Stimulated activated CD4-positive, alpha-beta T cell treated with anti-CD3 and anti-CD28 coated beads, Interleukin-15, amount 100 ng/mL, for 1 hour (primary cell): ENCODE results near the gene REXO1.
A peak's percentile ranks its signal among the peaks of the same experiment; 100 is the strongest.

Source experiments
- DNase-seq, 2 donors: peaks; one replicate each; pipeline ENCODE4 v3.0.0-alpha.2; 2020; ENCODE audit warnings: low read depth in 1 of 2, low spot score in 1 of 2

REXO1 gene

GRCh38 chr19:1829958-1830357 is 18.3 kb downstream of the REXO1 start:
- no peak for DNase-seq

DNA sequence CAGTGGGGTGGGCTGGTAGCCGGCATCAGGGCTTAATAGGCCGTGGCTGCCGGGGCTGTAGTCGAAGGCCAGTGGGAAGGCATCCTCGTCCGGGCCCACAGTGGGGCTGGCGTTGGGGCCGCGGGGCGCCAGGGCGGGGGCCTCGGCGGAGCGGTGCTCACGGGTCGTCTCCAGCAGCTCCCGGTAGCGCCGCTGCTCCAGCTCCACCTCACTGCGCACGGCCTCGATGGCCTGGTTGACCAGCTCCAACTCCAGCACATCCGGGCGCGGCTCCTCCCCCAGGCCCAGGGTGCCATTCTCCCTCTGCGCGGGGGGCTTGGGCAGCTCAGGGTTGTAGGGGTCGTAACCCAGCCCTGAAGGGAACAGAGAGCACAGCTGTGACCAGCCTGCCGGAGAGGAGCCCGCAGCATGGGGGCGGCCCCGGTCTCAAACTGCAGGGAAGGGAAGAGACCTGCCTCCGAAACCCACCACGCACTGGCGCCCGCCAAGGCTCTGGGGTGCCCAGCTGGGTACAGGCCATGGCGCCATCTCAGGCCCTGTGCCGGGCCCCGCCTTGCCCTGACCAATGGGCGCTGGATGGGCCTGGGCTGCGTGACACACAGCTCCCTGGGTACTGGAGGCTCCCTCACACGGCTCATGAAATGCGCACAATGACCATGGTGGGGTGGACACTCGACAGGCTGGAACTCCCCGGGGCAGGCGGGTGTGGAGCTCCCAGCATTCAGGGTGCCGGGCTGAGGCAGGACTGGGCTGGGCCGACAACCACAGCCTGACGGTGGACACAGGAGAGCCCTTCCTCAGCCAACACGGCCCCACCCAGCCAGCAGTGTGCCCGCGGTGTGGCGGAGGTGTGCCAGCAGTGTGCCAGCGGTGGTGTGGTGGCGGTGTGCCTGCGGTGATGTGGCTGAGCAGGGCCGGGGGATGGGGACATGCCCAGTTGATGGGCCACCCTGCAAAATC is 19.7 kb downstream of the REXO1 start:
- no peak for DNase-seq

DNA sequence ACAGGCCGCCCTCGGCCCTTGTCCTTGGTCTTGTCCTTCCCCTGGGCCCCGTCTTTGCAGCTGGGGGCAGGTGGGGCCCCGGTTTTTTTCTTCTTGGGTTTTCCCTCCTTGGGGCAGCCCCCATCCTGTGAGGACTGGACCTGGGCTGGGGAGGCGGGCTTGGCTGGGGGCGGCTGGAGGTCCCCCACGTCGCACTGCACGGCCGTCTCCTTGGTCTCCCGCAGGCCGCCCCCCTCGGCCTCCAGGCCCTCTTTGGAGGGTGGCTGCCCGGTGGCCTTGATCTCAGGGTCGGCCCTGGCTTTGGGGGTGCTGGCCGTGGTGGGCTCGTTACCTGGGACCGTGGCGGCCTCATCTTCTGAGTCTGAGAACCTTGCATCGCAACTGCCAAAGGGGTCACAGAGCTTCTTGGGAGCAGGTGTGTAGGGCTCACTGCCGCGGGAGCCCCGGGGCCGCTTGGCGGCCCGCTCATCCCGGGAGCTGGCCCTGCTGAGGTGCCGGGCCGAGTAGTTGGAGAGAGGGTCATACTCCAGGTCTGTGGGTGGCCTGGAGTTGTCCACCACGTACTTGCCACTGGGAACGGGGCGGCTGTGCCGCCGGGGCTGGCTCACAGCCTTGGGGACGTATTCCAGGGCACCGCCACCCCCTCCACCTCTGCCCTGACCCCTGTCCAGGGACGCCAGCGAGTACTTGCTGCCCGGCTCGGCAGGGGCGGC is 20.6 kb downstream of the REXO1 start:
- no peak for DNase-seq

GRCh38 chr19:1826557-1827521 is 21.4 kb downstream of the REXO1 start:
- no peak for DNase-seq

DNA sequence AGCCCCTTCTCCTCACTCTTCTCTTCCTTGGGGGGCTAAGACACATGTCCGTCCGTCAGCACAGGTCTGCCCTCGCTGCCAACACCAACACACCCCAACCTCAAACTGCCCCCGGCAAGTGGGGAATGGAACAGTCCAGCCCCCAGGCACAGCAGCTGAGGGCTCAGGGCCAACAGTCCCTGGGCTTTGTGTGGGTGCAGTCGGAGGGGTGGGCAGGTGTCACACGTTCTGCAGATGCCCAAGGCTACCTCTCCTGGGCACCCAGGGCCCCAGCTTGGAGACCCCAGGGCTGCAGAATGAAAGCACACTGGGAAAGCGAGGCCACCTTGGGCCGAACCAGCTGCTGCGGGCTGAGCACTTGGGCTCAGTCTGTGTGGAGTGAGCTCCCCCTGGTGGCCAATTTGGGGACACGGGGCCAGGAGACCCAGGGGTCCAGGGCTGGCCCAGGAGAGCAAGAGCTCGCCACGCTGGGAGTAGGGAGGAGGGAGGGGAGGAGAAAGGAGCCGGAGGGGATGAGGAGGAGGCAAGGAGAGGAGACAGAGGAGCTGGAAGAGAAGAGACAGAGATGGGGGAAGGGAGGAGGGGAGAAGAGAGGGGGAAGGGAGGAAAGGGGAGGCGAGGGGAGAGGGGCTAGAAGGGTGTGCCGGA is 22.2 kb downstream of the REXO1 start:
- peak; percentile 54 to 67 for DNase-seq

DNA sequence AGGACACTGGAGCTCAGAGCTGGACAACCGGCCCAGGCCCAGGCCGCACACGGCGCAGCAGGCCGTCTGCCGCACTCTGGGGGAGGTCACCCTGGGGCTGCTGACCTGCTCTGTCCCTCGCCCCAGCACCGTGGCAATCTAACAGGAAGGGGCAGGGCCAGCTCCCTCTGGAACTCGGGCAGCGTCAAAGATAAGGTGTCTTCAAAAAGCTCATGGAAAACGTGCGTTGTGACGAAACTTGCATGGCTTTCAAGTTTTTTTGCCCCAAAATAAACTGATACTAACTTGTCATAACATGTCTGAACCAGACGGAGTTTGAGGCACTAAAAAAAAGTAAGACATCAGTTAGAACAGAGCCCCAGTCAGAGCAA is 24.0 kb downstream of the REXO1 start:
- DNase-seq, result no peak

DNA sequence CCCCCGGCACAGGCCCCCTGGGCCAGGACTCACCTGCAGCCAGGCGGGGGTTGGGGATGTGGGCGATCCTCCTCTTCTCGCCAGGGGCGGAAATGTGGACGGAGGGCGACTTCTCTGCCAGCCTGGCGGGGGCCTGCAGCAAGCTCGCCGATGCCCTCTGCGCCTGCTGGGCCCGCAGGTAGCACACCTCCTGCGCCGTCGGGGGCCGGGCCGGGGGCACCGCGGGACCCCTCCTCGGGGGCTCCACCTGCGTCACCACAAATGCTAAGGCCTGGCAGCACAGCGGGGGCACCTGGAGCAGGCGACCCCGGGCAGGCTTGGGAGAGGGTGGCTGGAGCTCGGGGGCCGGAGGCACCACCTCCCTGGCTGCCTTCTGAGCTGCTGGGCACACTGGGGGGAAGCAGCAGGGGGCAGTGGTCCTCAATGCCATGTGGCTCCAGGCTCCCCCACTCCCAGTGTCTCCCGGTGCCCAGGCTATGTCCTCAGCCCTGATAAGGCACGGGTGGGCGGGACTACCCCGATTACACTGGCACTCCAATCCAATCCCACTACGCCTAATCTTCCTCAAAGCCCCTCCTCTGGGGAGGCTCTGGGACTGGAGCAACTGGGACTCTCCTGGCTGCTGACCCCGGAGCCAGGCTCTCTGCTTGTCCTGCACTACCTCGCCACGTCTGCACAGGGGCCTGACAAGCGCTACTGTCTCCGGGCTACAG is 24.6 kb downstream of the REXO1 start:
- DNase-seq, result no peak

DNA sequence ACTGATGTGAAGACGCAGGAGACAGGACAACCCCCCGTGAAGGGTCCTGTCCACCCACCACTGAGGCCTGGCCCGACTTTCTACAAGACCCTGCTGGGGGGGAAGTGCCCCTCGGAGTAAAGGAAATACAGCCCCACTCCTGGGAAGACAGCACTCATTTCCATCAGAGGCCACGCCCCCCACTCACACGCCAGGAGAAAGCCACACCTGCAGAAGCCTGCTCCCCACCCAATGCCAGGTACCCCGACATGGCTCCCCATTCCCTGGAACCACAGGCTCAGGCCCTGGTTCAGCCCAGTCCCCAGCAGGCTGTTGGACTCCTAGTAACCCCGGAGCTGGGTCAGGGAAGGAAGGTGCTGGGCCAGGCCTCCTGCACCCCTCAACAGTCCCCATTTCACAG is 25.3 kb downstream of the REXO1 start:
- no peak for DNase-seq

DNA sequence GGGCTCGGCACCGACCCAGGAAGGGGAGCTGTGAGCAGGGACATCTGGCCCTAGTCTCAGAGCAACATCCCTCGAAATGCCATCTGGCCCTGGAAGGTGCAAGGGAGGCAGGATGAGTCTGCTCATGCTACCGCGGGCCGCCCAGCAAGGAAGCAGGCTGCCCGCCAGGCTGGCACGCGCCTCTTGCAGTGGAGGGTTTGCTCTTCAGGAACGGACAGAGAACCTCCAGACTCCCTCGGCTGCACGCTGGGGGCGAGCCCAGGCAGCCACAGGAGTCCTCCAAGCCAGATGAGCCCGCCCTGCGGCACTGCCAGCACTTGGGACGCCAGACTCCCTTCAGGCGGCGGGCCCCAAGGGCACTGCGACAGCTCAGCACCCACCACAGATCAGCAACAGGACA is 26.1 kb downstream of the REXO1 start:
- no peak for DNase-seq

DNA sequence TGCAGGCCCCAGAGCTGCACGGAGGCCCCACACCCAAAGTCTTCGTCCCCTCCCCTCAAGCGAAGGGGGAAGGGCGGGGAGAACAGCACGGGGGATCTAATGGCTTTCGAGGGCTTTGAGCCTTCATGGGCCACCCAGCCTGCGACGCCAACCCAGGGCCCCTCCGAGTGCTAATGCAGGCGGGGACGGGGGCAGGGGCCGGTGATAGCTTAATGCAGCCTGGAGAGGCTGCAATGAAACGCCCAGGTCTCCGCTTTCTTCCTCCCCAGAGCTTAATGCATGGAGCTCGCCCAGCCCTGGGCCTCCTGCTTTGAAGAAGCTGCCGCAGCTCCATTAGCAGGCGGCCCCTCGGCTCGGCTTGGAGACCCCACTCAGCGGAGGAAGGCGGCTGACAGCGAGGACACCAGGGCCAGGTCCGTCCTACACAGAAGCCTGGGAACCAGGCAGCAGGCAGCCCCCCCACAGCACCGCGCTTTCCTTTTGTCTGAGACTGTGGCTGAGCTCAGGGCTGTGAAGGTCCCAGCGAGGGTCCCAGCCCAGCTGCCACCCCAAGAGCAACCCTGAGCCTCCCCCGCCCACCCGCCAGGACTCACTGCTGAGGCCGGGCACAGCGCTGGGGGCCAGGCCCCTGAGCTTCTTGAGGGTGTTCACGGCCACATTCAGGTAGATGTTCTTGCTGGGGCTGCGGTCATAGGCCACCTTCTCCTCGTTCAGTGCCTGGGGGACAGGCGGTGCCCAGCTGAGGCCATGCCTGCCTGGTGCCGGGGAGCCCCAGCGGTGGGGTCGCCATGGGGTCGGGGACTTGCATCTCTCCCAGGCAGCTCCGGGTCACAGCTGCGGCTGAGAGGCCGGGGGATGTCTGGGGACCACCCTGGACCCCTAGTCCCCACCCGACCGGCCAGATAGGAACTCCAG is 28.7 kb downstream of the REXO1 start:
- DNase-seq, result no peak

- DNase-seq, result no peak
Observed at GRCh38 chr19:1818549-1819195, 29.6 kb downstream of the REXO1 start.

GRCh38 chr19:1817553-1818179 is 30.6 kb downstream of the REXO1 start:
- DNase-seq, result no peak

GRCh38 chr19:1816530-1817298 is 31.6 kb downstream of the REXO1 start:
- DNase-seq, result no peak

- no peak for DNase-seq
Observed at GRCh38 chr19:1815605-1816529, 32.4 kb downstream of the REXO1 start.

DNA sequence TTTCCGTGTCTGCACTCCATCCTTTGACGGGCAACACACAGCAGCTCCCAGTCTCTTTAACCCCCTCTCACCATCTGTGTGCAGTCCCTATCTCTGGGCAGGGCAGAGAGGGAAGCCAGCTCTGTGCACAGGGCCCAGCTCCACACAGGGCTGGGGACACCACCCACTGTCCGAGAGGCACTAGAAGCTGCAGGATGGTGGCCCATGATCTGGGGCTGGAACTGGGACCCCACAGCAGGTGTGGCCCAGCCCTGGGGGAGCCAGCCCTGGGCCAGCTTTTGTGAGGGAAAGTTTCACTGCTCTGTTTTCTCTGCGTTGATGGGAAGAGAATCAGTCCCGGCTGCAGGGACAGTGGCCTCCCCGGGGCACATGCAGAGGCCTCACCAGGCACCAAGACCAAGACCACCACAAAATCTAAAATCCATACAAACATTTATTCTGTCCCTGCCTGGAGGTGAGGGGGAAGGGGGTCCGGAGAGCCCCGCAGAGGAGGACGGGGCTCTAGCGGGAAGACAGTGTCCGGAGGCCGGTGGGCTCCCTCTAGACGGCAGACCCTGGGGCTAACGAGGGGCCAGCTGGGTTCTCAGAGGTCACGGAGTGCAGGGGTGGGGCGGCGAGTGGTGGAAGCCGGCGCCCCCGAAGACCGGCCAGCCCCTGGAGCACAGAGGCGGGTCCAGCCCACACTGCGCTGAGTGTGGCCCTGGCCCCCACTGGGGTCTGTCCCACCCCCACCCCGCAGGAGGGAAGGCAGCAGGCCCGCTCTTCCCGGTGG is 33.3 kb downstream of the REXO1 start:
- DNase-seq, result no peak

- no peak for DNase-seq
Observed at GRCh38 chr19:1814391-1814790, 33.9 kb downstream of the REXO1 start.
